OCI-LY1 (cell line): ENCODE data around the gene SLC23A2.

Source experiments
- H2AFZ ChIP-seq: fragments of 200-600 bp; sonication (generic), shearing (Covaris generic); 2 replicates; pipeline ENCODE4 v1.6.0; 2014; ENCODE audit warnings: antibody characterized with exemption, mild to moderate bottlenecking, low read length
- H3F3A ChIP-seq: fragments of 200-600 bp; sonication (generic), shearing (Covaris generic); 2 replicates; pipeline ENCODE4 v1.6.0; 2014; ENCODE audit warnings: mild to moderate bottlenecking, antibody characterized with exemption, low read length, moderate library complexity; ENCODE audit not compliant: insufficient read depth
- H3K27ac ChIP-seq: fragments of 200-600 bp; sonication (generic); 2 replicates; pipeline ENCODE4 v1.5.1; 2014; ENCODE audit warnings: low read length, mixed run types, mild to moderate bottlenecking, low read depth; ENCODE audit not compliant: poor library complexity, severe bottlenecking
- H3K27me3 ChIP-seq: fragments of 200-600 bp; sonication (generic); 2 replicates; pipeline ENCODE4 v1.6.0; 2014; ENCODE audit warnings: antibody characterized with exemption, mild to moderate bottlenecking, low read length, moderate library complexity; ENCODE audit not compliant: insufficient read depth
- H3K36me3 ChIP-seq: fragments of 200-600 bp; sonication (generic); 2 replicates; pipeline ENCODE4 v1.6.1; 2014; ENCODE audit warnings: mild to moderate bottlenecking, antibody characterized with exemption, low read length, moderate library complexity, mixed read lengths; ENCODE audit not compliant: insufficient read depth
- H3K4me1 ChIP-seq: fragments of 200-600 bp; sonication (generic); 2 replicates; pipeline ENCODE4 v1.5.1; 2014; ENCODE audit warnings: mild to moderate bottlenecking, low read length, moderate library complexity; ENCODE audit not compliant: insufficient read depth, severe bottlenecking
- H3K4me2 ChIP-seq: fragments of 200-600 bp; sonication (generic), shearing (Covaris generic); 2 replicates; pipeline ENCODE4 v1.6.1; 2014; ENCODE audit warnings: low read length
- H3K4me3 ChIP-seq: fragments of 200-600 bp; sonication (generic); 2 replicates; pipeline ENCODE4 v1.5.1; 2014; ENCODE audit warnings: low read length, low read depth, mild to moderate bottlenecking, mixed read lengths; ENCODE audit not compliant: poor library complexity, severe bottlenecking
- H3K79me2 ChIP-seq: fragments of 200-600 bp; shearing (Covaris generic); 2 replicates; pipeline ENCODE4 v1.6.1; 2016; ENCODE audit warnings: mixed run types, low read length, mixed read lengths; ENCODE audit not compliant: insufficient read depth
- H3K9ac ChIP-seq: fragments of 200-600 bp; sonication (generic), shearing (Covaris generic); 2 replicates; pipeline ENCODE4 v1.6.1; 2014; ENCODE audit warnings: mild to moderate bottlenecking, low read length, mixed read lengths
- H3K9me2 ChIP-seq: fragments of 200-600 bp; sonication (generic), shearing (Covaris generic); 2 replicates; pipeline ENCODE4 v1.6.1; 2014; ENCODE audit warnings: low read depth, mild to moderate bottlenecking, low read length, mixed read lengths
- H3K9me3 ChIP-seq: fragments of 200-600 bp; shearing (Covaris generic); 2 replicates; pipeline ENCODE4 v1.6.1; 2014; ENCODE audit warnings: low read length, mixed read lengths
- H4K20me1 ChIP-seq: fragments of 200-600 bp; sonication (generic), shearing (Covaris generic); 2 replicates; pipeline ENCODE4 v1.6.0; 2016; ENCODE audit warnings: mild to moderate bottlenecking, low read length; ENCODE audit not compliant: insufficient read depth
- CTCF ChIP-seq: fragments of 200-600 bp; sonication (generic), shearing (Covaris generic); IDR thresholded peaks from 2 replicates; pipeline ENCODE4 v1.5.1; 2017; ENCODE audit warnings: mild to moderate bottlenecking, antibody characterized with exemption, low read length, moderate library complexity, mixed read lengths
- EZH2 ChIP-seq: fragments of 200-600 bp; sonication (generic), shearing (Covaris generic); IDR thresholded peaks from 2 replicates; pipeline ENCODE4 v1.8.0; 2017; ENCODE audit warnings: borderline replicate concordance, mixed run types, mild to moderate bottlenecking, antibody characterized with exemption, low read length, moderate library complexity, mixed read lengths

The SLC23A2 gene

GRCh38 chr20:5003626-5004025 lies 2.3 kb upstream of the SLC23A2 start:
- no peaks in the 10 kb centered on the region for H3K9me2 ChIP-seq
- no peaks in the 10 kb centered on the region for H4K20me1 ChIP-seq
- no peak overlapping the region for H3K27ac ChIP-seq
- H3K9me3 ChIP-seq, result no peaks in the 10 kb centered on the region
- peaks cover 27% of the 10 kb centered on the region for H3K4me1 ChIP-seq
- TF ChIP-seq EZH2 (no peak), CTCF (no peak)
- peaks cover 23% of the 10 kb centered on the region for H3K79me2 ChIP-seq
- H3K9ac ChIP-seq, result no peak overlapping the region
- H3K36me3 ChIP-seq, result no peaks in the 10 kb centered on the region
- H3K4me2 ChIP-seq, result no peak overlapping the region
- no peaks in the 10 kb centered on the region for H3F3A ChIP-seq
- H3K27me3 ChIP-seq, result no peaks in the 10 kb centered on the region
- no peak overlapping the region for H3K4me3 ChIP-seq
- H2AFZ ChIP-seq, result no peak overlapping the region

GRCh38 chr20:5002077-5002413 lies 735 bp upstream of the SLC23A2 start:
- TF ChIP-seq CTCF (no peak), EZH2 (no peak)
- Histone ChIP-seq H3F3A (no peaks in the 10 kb centered on the region), H3K9me2 (no peaks in the 10 kb centered on the region), H3K9ac (peak overlapping the region; percentile 70), H3K27me3 (no peaks in the 10 kb centered on the region), H3K36me3 (no peaks in the 10 kb centered on the region), H2AFZ (peak overlapping the region; percentile 44; the same call in 1 of the 2 replicates), H3K9me3 (no peaks in the 10 kb centered on the region), H3K4me3 (peak overlapping the region; percentile 69), H4K20me1 (no peaks in the 10 kb centered on the region), H3K4me2 (peak overlapping the region; percentile 90), H3K27ac (peak overlapping the region; percentile 61), H3K79me2 (peaks cover 39% of the 10 kb centered on the region), H3K4me1 (peaks cover 40% of the 10 kb centered on the region)

- Histone ChIP-seq H3K4me3 (peak overlapping the region; percentile 97), H3K4me1 (peaks cover 55% of the 10 kb centered on the region), H3K4me2 (peak overlapping the region; percentile 80), H3K27me3 (no peaks in the 10 kb centered on the region), H3K27ac (peak overlapping the region; percentile 63), H3K9me2 (no peaks in the 10 kb centered on the region), H3K9me3 (no peaks in the 10 kb centered on the region), H3K9ac (peak overlapping the region; percentile 91), H3F3A (no peaks in the 10 kb centered on the region), H3K79me2 (peaks cover 54% of the 10 kb centered on the region), H4K20me1 (no peaks in the 10 kb centered on the region), H3K36me3 (no peaks in the 10 kb centered on the region), H2AFZ (no peak overlapping the region)
- TF ChIP-seq EZH2 (no peak), CTCF (no peak)
Measured at GRCh38 chr20:5000263-5001173, 792 bp downstream of the SLC23A2 start.
